ENCODE results near the gene MCC.

- no peak for TF ChIP-seq OSR1 (CRISPR knock-in tag; IDR thresholded peaks at IDR 0.05)
- no peak for TF ChIP-seq ZFP30 (CRISPR knock-in tag; IDR thresholded peaks at IDR 0.05)
- TF ChIP-seq TCF4 (CRISPR knock-in tag; IDR thresholded peaks at IDR 0.05; ENCODE audit: borderline replicate concordance) = no peak
These were observed 462.0 kb downstream of the MCC start for GRCh38 chr5:113026211-113026610.
